Adrenal gland (tissue), 12 donors: ENCODE measurements around the gene DSG1. TPM values are rescaled to one million over a fixed set of nuclear protein-coding genes. Genes with fewer than 3 reads are reported as not detected.

ENCODE experiments used
- DNase-seq, 7 donors: peaks; one replicate each; pipeline ENCODE4 v3.0.0-alpha.2; 2019 to 2020
- H3K27ac ChIP-seq, 5 donors: fragments of 200-600 bp; sonication (generic) in 4 of 5; 1 replicate in 3 of 5; 2 replicates in 2 of 5; pipeline versions ENCODE4 v1.5.1 to v1.8.0; 2016 to 2020; ENCODE audit warnings: mild to moderate bottlenecking in 1 of 5
- H3K27me3 ChIP-seq: fragments of 200-600 bp; 2 replicates; pipeline ENCODE4 v1.8.0; 2021
- H3K36me3 ChIP-seq, 2 donors: fragments of 200-600 bp; replicated peaks in 1 of 2; 1 replicate in 1 of 2; 2 replicates in 1 of 2; pipeline versions ENCODE4 v1.5.1 to v1.8.0; 2018 to 2022
- H3K4me1 ChIP-seq, 2 donors: fragments of 200-600 bp; replicated peaks in 1 of 2; 1 replicate in 1 of 2; 2 replicates in 1 of 2; pipeline versions ENCODE4 v1.5.1 to v1.8.0; 2018 to 2021
- H3K4me3 ChIP-seq, 4 donors: fragments of 200-600 bp; sonication (generic) in 3 of 4; one replicate each; pipeline ENCODE4 v1.5.1; 2016 to 2018
- H3K9me3 ChIP-seq, 3 donors: fragments of 200-600 bp; sonication (generic) in 1 of 3; replicated peaks in 1 of 3; 1 replicate in 2 of 3; 2 replicates in 1 of 3; pipeline versions ENCODE4 v1.5.1 to v1.8.0; 2016 to 2021
- POLR2A ChIP-seq, 2 donors: fragments of 450-650 bp; IDR thresholded peaks; one replicate each; pipeline ENCODE4 v1.6.1; 2017; ENCODE audit warnings: antibody characterized with exemption in 2 of 2, mild to moderate bottlenecking in 2 of 2, moderate library complexity in 1 of 2
- WGBS, 4 donors: extraction: QIAGEN DNeasy Blood & Tissue Kit in 2 of 4; methylation state at CpG; one replicate each; pipeline versions ENCODE4 v1.1.5 to v1.1.7; 2013 to 2017; 5-methylcytosine and 5-hydroxymethylcytosine counted together
- intact Hi-C, 2 donors: fragments of 100-400 bp; cut with DNase I; formaldehyde crosslinking; loops; one replicate each; pipeline versions ENCODE4 v1.14.1 to v1.15.0; 2022 to 2023
- polyA plus RNA-seq, 3 donors: library from polyadenylated mRNA; stranded (reverse); fragments of 200-250 nt in 2 of 3; fragments of 350-450 nt in 1 of 3; fragmentation: Illumina TruSeq in 1 of 3; extraction: RNeasy Lipid Tissue Mini Kit (QIAGEN cat#74804) in 1 of 3; gene quantifications; one replicate each; pipeline ENCODE4 v1.2.3, GENCODE V29; 2013 to 2014
- total RNA-seq, 9 donors: library from RNA; depleted of rRNA in 4 of 9; stranded (reverse); fragments of >200 nt in 4 of 9; fragments of 120-200 nt in 1 of 9; fragmentation: NEBNext Ultra II Directional in 1 of 9; extraction: Animal tissue kit (Norgen Biotek cat#: 25700) in 1 of 9; gene quantifications; one replicate each; pipeline versions ENCODE4 v1.1.0 to v1.2.4, GENCODE V29; 2013 to 2023
- TF ChIP-seq, protein P1 (sequence below), 6 experiments: fragments of 450-650 bp in 4 of 6; fragments of 200-600 bp in 2 of 6; sonication (generic) in 1 of 6; IDR thresholded peaks; 1 replicate in 5 of 6; 2 replicates in 1 of 6; pipeline versions ENCODE4 v1.5.1 to v1.8.0; 2016 to 2021; ENCODE audit warnings: antibody characterized with exemption in 6 of 6, mild to moderate bottlenecking in 2 of 6, moderate library complexity in 1 of 6
- donor health status: healthy with polysubstance abuse.
- donor health status: Bipolar disorder and iron deficiency.
- donor health status: DM: yes; HTN: yes; CAD: no.
- donor health status: DM: no; HTN: no; CAD: no.
- donor health status: DM: no; HTN: no; CAD: no.
- donor health status: DM: yes; HTN: yes; CAD: no.

DSG1 gene
- total and polyA plus RNA-seq, 12 donors = 0.03 TPM; not detected in 11

DNA sequence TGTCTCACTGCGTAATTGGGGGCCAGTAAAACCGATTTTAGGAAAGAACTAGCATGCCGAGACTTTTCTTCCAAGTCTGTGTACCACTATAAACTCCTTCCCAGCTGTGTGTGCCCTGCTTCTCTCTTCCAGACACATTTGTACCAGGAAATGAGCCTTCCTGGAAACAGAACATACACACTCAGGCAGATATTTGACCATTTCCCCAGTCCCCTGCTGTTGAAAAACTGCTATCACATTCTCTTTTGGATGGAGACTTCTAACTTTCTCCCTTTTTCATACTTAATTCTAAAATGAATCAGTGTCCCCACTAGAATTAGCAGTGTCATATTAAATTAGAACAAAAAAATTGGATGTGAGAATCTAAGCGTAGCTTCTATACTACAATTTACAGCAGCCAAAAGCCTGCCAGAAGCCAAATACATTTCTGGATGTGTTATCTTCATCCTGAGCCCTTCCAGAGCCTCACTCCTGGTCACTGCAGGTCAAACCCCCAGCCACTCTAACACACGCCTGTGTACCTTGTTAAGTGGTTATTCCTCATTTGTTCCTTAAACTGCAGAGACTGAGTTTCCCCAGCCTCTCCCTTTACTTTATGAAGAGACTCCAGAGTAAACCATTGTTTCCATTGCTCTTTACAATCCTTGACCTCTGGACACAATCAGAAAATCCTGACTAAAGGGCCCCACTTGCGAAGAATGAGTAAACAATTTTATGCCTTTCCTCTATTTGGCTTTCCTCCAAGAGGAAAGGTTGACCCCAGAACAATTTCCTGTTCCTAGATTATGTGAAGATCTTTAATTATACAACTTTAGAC, 79.0 kb downstream of the DSG1 start:
- no peak for TF ChIP-seq POLR2A (IDR thresholded peaks at IDR 0.05)
- TF ChIP-seq, protein P1, sequence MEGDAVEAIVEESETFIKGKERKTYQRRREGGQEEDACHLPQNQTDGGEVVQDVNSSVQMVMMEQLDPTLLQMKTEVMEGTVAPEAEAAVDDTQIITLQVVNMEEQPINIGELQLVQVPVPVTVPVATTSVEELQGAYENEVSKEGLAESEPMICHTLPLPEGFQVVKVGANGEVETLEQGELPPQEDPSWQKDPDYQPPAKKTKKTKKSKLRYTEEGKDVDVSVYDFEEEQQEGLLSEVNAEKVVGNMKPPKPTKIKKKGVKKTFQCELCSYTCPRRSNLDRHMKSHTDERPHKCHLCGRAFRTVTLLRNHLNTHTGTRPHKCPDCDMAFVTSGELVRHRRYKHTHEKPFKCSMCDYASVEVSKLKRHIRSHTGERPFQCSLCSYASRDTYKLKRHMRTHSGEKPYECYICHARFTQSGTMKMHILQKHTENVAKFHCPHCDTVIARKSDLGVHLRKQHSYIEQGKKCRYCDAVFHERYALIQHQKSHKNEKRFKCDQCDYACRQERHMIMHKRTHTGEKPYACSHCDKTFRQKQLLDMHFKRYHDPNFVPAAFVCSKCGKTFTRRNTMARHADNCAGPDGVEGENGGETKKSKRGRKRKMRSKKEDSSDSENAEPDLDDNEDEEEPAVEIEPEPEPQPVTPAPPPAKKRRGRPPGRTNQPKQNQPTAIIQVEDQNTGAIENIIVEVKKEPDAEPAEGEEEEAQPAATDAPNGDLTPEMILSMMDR (IDR thresholded peaks at IDR 0.05) = no peak
- no peak for DNase-seq
- 56 to 72% (median 61%) methylated on average over 5 to 6 of the region's 6 CpGs for WGBS, 4 donors
- no peaks in the 10 kb centered on the region for H3K27me3 ChIP-seq
- intact Hi-C loops = no loop called here
- H3K4me1 ChIP-seq = no peaks in the 10 kb centered on the region
- H3K36me3 ChIP-seq = no peaks in the 10 kb centered on the region
- H3K4me3 ChIP-seq = no peak overlapping the region
- no peak overlapping the region for H3K27ac ChIP-seq
- no peaks in the 10 kb centered on the region for H3K9me3 ChIP-seq

DNA sequence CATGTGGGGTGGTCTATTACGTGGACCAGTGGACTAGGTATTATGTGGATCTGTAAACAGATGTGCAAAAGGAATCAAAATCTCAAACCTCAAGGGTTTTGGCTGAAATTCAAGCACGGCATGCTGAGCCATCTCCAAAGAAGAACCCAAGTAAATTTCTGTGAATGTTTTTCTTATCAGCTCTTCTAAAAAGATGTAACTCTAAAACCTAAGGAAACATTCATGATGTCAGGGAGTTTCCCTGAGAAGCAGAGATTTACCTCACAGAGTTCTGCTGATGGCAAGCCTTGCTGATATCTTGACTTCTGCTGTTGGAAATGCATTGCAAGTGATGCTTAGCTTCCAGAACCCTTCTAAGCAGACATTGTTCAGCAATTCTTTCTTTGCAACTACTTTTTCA, 80.2 kb downstream of the DSG1 start:
- intact Hi-C loops = no loop called here
- Histone ChIP-seq H3K4me1 (no peaks in the 10 kb centered on the region), H3K9me3 (no peaks in the 10 kb centered on the region), H3K36me3 (no peaks in the 10 kb centered on the region), H3K27ac (no peak overlapping the region), H3K4me3 (no peak overlapping the region), H3K27me3 (no peaks in the 10 kb centered on the region)
- WGBS, 4 donors = 64 to 75% (median 73%) methylated on average over 2 of the region's 2 CpGs
- TF ChIP-seq, protein P1 (IDR thresholded peaks at IDR 0.05) = no peak
- TF ChIP-seq POLR2A (IDR thresholded peaks at IDR 0.05) = no peak
- no peak for DNase-seq

DNA sequence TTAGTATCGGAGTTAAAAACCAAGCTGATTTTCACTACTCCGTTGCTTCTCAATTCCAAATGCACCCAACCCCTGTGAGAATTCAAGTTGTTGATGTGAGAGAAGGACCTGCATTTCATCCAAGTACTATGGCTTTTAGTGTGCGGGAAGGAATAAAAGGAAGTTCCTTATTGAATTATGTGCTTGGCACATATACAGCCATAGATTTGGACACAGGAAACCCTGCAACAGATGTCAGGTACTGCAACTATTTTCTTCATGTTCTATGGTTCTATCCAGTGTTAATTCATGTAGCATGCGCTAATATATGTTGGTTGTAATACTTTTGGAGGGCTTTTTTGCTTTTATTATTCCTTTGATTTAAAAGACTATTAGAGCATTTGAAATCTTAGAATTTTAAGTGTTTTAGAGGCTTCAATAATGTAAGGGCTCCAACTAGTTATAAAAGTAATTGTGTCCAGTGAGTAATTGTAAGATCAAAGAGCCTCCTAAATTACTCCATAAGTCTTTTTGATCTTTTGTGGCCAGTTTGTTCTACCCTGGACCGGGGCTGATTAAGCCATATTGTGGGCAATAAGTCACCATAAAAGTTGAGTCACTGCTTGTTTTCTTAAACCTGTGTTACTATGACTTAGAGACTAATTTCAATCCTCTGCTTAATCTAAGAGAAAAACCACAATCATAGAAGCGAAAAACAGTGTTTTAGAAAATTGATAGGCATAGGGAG, 81.5 kb downstream of the DSG1 start:
- no peaks in the 10 kb centered on the region for H3K27me3 ChIP-seq
- no peaks in the 10 kb centered on the region for H3K4me1 ChIP-seq
- no peak overlapping the region for H3K4me3 ChIP-seq
- H3K36me3 ChIP-seq = no peaks in the 10 kb centered on the region
- TF ChIP-seq POLR2A (IDR thresholded peaks at IDR 0.05) = no peak
- TF ChIP-seq, protein P1 (IDR thresholded peaks at IDR 0.05) = no peak
- intact Hi-C loops = no loop called here
- H3K27ac ChIP-seq = no peak overlapping the region
- DNase-seq = no peak
- 52 to 57% (median 56%) methylated on average over 6 of the region's 6 CpGs for WGBS, 4 donors
- no peaks in the 10 kb centered on the region for H3K9me3 ChIP-seq

DNA sequence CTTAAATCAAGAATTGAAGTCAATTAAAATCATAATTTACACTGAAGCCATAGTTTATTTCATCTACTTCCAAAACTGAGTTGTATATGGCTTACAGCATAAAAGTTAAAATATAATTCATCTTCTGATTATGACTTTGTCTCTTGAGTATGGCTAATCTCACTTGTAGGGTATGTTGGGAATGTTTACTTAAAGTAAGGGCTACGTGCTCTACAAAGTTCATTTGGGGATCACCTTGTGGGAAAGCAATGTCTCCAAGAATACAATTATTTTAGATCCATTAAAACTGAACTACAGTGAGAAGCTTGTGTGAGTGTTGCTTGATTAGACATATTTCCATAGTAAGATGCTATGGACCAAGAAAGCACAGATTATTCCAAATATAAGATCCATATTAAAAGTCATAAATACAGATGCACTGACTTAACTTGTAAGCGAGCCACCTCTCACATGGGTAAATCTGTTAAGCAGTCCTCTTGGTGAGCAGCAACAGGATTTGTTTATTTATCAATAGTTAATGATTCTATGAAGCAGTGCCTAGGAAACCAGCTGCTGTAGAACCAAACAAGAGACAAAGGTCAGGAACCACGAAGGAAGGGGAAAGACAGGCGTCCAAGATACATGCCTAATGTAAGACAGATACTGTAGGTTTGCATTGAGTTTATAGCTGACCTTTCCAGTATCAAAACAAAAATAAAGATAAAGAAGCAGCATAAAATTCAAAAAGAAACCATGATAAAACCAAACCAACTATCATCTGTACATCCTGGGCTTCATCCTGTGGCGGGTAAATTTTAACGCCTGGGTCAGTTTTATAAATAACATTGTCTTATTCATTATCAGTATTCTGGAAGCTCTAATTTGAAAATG, 83.4 kb downstream of the DSG1 start:
- WGBS, 4 donors = 62 to 69% (median 64%) methylated on average over 6 of the region's 6 CpGs
- H3K27me3 ChIP-seq = no peaks in the 10 kb centered on the region

More for the DNA sequence above, 83.4 kb downstream of the DSG1 start:
- H3K36me3 ChIP-seq = no peaks in the 10 kb centered on the region
- TF ChIP-seq POLR2A (IDR thresholded peaks at IDR 0.05) = no peak
- TF ChIP-seq, protein P1 (IDR thresholded peaks at IDR 0.05) = no peak
- H3K27ac ChIP-seq = no peak overlapping the region
- no peaks in the 10 kb centered on the region for H3K9me3 ChIP-seq
- no peak for DNase-seq
- no peak overlapping the region for H3K4me3 ChIP-seq
- no peaks in the 10 kb centered on the region for H3K4me1 ChIP-seq
- intact Hi-C loops = no loop called here
